ENCODE data around the gene PHEX.

- TF ChIP-seq, protein P1, sequence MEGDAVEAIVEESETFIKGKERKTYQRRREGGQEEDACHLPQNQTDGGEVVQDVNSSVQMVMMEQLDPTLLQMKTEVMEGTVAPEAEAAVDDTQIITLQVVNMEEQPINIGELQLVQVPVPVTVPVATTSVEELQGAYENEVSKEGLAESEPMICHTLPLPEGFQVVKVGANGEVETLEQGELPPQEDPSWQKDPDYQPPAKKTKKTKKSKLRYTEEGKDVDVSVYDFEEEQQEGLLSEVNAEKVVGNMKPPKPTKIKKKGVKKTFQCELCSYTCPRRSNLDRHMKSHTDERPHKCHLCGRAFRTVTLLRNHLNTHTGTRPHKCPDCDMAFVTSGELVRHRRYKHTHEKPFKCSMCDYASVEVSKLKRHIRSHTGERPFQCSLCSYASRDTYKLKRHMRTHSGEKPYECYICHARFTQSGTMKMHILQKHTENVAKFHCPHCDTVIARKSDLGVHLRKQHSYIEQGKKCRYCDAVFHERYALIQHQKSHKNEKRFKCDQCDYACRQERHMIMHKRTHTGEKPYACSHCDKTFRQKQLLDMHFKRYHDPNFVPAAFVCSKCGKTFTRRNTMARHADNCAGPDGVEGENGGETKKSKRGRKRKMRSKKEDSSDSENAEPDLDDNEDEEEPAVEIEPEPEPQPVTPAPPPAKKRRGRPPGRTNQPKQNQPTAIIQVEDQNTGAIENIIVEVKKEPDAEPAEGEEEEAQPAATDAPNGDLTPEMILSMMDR (IDR thresholded peaks at IDR 0.05; ENCODE audit: low read length): no peak
- TF ChIP-seq EZH2 (optimal IDR thresholded peaks at IDR 0.05; ENCODE audit: low read depth, low read length): no peak
Measured at GRCh38 chrX:22164770-22165388, 132.8 kb downstream of the PHEX start.

Data from MM.1S (cell line).